ENCODE results near the gene HUS1. TPM values are rescaled to one million over a fixed set of nuclear protein-coding genes. Genes with fewer than 3 reads are reported as not detected.

The HUS1 gene
- total and polyA plus RNA-seq, 11 donors = 10.9 to 43.3 (median 26.3) TPM

- Histone ChIP-seq H3K4me3 (no peak overlapping the region), H3K36me3 (peaks cover 0 to 32% (median 22%) of the 10 kb centered on the region in 9 donors), H3K27ac (peak overlapping the region in 2 of 12 donors; percentile 75 to 93), H3K27me3 (no peaks in the 10 kb centered on the region), H3K9me3 (no peaks in the 10 kb centered on the region), H3K4me1 (peaks cover 0 to 45% (median 15%) of the 10 kb centered on the region in 12 donors)
- DNase-seq (no peak), ATAC-seq (no peak)
- WGBS, 4 donors = 89 to 95% (median 91%) methylated on average over 3 to 4 of the region's 4 CpGs
- intact Hi-C loops (cut with DNase I) = no loop called here
- TF ChIP-seq CTCF (IDR thresholded peaks at IDR 0.05) = no peak
- TF ChIP-seq POLR2A (IDR thresholded peaks at IDR 0.05) = no peak
Observed at GRCh38 chr7:47952224-47952623, 27.2 kb downstream of the HUS1 start.

- Histone ChIP-seq H3K36me3 (peaks cover 0 to 24% (median 19%) of the 10 kb centered on the region in 9 donors), H3K9me3 (no peaks in the 10 kb centered on the region), H3K27ac (peak overlapping the region in 9 of 12 donors; percentile 54 to 93 (median 67)), H3K27me3 (no peaks in the 10 kb centered on the region), H3K4me3 (no peak overlapping the region), H3K4me1 (peaks cover 0 to 52% (median 17%) of the 10 kb centered on the region in 12 donors)
- DNase-seq (no peak), ATAC-seq (no peak)
- no peak for TF ChIP-seq POLR2A (IDR thresholded peaks at IDR 0.05)
- no peak for TF ChIP-seq CTCF (IDR thresholded peaks at IDR 0.05)
- intact Hi-C loops (cut with DNase I) = no loop called here
Observed at GRCh38 chr7:47951374-47951773, 28.0 kb downstream of the HUS1 start.

- no peak overlapping the region for H3K4me3 ChIP-seq
- peak; percentile 73 to 88 (median 83) for ATAC-seq
- TF ChIP-seq POLR2A (IDR thresholded peaks at IDR 0.05) (no peak), CTCF (IDR thresholded peaks at IDR 0.05) (peak in 4 of 12 donors; percentile 28 to 42 (median 36))
- H3K9me3 ChIP-seq = no peaks in the 10 kb centered on the region
- 53 to 62% (median 62%) methylated on average over 11 of the region's 11 CpGs for WGBS, 4 donors
- H3K27me3 ChIP-seq = no peaks in the 10 kb centered on the region
- peak; percentile 67 to 83 (median 77) for DNase-seq
- peaks cover 0 to 53% (median 17%) of the 10 kb centered on the region in 12 donors for H3K4me1 ChIP-seq
- intact Hi-C loops (cut with DNase I) = no loop called here
- H3K27ac ChIP-seq = peak overlapping the region in 9 of 12 donors; percentile 32 to 93 (median 81)
- peaks cover 0 to 18% (median 12%) of the 10 kb centered on the region in 9 donors for H3K36me3 ChIP-seq
Observed at GRCh38 chr7:47950714-47951113, 28.7 kb downstream of the HUS1 start.

- Histone ChIP-seq H3K27me3 (no peaks in the 10 kb centered on the region), H3K27ac (peak overlapping the region; percentile 9 to 93 (median 78)), H3K9me3 (no peaks in the 10 kb centered on the region), H3K36me3 (peaks cover 0 to 11% (median 7%) of the 10 kb centered on the region in 9 donors), H3K4me1 (peaks cover 0 to 63% (median 19%) of the 10 kb centered on the region in 12 donors), H3K4me3 (no peak overlapping the region)
- ATAC-seq (no peak), DNase-seq (no peak)
- no peak for TF ChIP-seq POLR2A (IDR thresholded peaks at IDR 0.05)
- intact Hi-C loops (cut with DNase I) = loop anchor here in 3 of 10 donors (5.0 kb wide), 2 partner anchors 158 to 163 kb away; no protein-coding TSS in a partner anchor
- WGBS, 4 donors = 78 to 82% (median 80%) methylated on average over 4 of the region's 4 CpGs
Observed at GRCh38 chr7:47949703-47950102, 29.7 kb downstream of the HUS1 start.

Data from heart left ventricle (tissue), 16 donors.